Thyroid gland (tissue), 4 donors: ENCODE results near the gene SEZ6L. TPM values are rescaled to one million over a fixed set of nuclear protein-coding genes. Genes with fewer than 3 reads are reported as not detected.

Experiments
- DNase-seq, 2 donors: peaks; one replicate each; pipeline ENCODE4 v3.0.0-alpha.2; 2019
- H3K27ac ChIP-seq, 3 donors: fragments of 200-600 bp; sonication (generic); 1 replicate in 2 of 3; 2 replicates in 1 of 3; pipeline ENCODE4 v1.5.1; 2016 to 2019; ENCODE audit warnings: mild to moderate bottlenecking in 1 of 3, moderate library complexity in 1 of 3
- H3K27me3 ChIP-seq: fragments of 200-600 bp; sonication (generic); one replicate; pipeline ENCODE4 v1.5.1; 2019
- H3K36me3 ChIP-seq, 2 donors: fragments of 200-600 bp; sonication (generic); one replicate each; pipeline ENCODE4 v1.5.1; 2016 to 2019
- H3K4me1 ChIP-seq, 2 donors: fragments of 200-600 bp; sonication (generic); one replicate each; pipeline ENCODE4 v1.5.1; 2017 to 2019
- H3K4me3 ChIP-seq, 3 donors: fragments of 200-600 bp; sonication (generic); replicated peaks in 1 of 3; 1 replicate in 2 of 3; 2 replicates in 1 of 3; pipeline ENCODE4 v1.5.1; 2016; ENCODE audit warnings: mild to moderate bottlenecking in 1 of 3
- H3K9me3 ChIP-seq: fragments of 200-600 bp; sonication (generic); one replicate; pipeline ENCODE4 v1.5.1; 2017
- POLR2A ChIP-seq, 2 donors: fragments of 450-650 bp; IDR thresholded peaks; one replicate each; pipeline ENCODE4 v1.6.1; 2017; ENCODE audit warnings: antibody characterized with exemption in 2 of 2, mild to moderate bottlenecking in 2 of 2, moderate library complexity in 1 of 2
- WGBS, 2 donors: methylation state at CpG; one replicate each; pipeline ENCODE4 v1.1.5; 2017; 5-methylcytosine and 5-hydroxymethylcytosine counted together
- intact Hi-C: fragments of 100-400 bp; cut with DNase I; formaldehyde crosslinking; loops from one replicate; pipeline ENCODE4 v1.15.1; 2023
- small RNA-seq: library from RNA; depleted of rRNA; stranded (forward); fragments of <200 nt; gene quantifications from one replicate; pipeline ENCODE3, GENCODE V24; 2016
- total RNA-seq, 4 donors: library from RNA; depleted of rRNA; stranded (reverse); fragments of >200 nt; gene quantifications; one replicate each; pipeline ENCODE4 v1.2.3, GENCODE V29; 2016
- TF ChIP-seq, protein P1 (sequence below), 6 experiments: fragments of 200-600 bp in 3 of 6; fragments of 450-650 bp in 3 of 6; sonication (generic) in 3 of 6; IDR thresholded peaks; one replicate each; pipeline ENCODE4 v1.5.1; 2016 to 2019; ENCODE audit warnings: antibody characterized with exemption in 6 of 6, mild to moderate bottlenecking in 2 of 6, inconsistent platforms in 1 of 6, moderate library complexity in 1 of 6

SEZ6L gene
- total RNA-seq, 4 donors from 2014 or later, result 0.13 to 0.22 (median 0.17) TPM; not detected in 1

DNA sequence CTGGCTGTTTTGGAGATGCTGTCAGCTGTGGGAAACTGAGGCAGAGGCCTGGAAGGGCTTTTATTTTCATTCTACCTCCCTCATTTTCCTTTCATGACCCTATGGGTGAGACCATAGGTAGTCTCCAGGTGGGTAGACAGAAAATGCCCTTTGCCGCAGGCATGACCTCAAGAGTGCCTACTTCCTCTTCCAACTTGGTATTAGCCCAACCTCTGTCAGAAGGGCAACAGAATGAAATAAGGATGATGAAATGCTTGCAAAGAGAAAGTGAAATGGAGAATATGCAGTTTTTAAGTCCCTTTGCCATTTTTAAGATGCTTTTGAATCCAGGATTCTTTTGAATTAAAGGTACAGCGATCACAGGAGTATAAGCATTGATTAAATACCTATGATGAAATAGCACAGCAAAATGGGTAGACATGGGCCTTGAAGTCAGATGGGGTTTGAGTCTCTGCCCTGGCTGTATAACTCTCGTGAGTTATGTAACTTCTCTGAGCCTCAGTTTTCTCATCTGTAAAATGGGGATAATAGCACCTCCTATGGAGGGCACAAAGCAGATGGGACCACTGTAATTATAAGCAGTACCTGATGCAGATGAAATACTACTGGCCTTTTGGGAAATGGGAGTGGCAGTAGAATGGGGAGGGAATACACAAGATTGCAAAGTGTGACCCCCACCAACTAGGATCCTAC is 263.5 kb downstream of the SEZ6L start:
- no peak overlapping the region for H3K27ac ChIP-seq
- H3K9me3 ChIP-seq, result no peaks in the 10 kb centered on the region
- intact Hi-C loops, result no loop called here
- no peaks in the 10 kb centered on the region for H3K27me3 ChIP-seq
- WGBS, 2 donors, result 90 to 92% methylated on average over 3 of the region's 3 CpGs
- H3K4me3 ChIP-seq, result no peak overlapping the region
- H3K36me3 ChIP-seq, result no peaks in the 10 kb centered on the region
- peaks cover 0 to 9% of the 10 kb centered on the region in 2 donors for H3K4me1 ChIP-seq
- TF ChIP-seq, protein P1, sequence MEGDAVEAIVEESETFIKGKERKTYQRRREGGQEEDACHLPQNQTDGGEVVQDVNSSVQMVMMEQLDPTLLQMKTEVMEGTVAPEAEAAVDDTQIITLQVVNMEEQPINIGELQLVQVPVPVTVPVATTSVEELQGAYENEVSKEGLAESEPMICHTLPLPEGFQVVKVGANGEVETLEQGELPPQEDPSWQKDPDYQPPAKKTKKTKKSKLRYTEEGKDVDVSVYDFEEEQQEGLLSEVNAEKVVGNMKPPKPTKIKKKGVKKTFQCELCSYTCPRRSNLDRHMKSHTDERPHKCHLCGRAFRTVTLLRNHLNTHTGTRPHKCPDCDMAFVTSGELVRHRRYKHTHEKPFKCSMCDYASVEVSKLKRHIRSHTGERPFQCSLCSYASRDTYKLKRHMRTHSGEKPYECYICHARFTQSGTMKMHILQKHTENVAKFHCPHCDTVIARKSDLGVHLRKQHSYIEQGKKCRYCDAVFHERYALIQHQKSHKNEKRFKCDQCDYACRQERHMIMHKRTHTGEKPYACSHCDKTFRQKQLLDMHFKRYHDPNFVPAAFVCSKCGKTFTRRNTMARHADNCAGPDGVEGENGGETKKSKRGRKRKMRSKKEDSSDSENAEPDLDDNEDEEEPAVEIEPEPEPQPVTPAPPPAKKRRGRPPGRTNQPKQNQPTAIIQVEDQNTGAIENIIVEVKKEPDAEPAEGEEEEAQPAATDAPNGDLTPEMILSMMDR (IDR thresholded peaks at IDR 0.05), result no peak
- TF ChIP-seq POLR2A (IDR thresholded peaks at IDR 0.05), result no peak
- DNase-seq, result no peak

Small RNAs within 50 kb of the gene (small RNA-seq; reads per million reads assigned to genes)
- not detected for gene RNA5SP495
